Stimulated activated CD8-positive, alpha-beta memory T cell treated with anti-CD3 and anti-CD28 coated beads, Interleukin-4, amount 100 ng/mL, for 1 hour (primary cell): ENCODE data around the gene ERF.
A peak's percentile ranks its signal among the peaks of the same experiment; 100 is the strongest.

ENCODE experiments used
- DNase-seq, 2 donors: peaks; one replicate each; pipeline ENCODE4 v3.0.0-alpha.2; 2020; ENCODE audit warnings: low read depth in 2 of 2, low spot score in 1 of 2

The ERF gene

DNA sequence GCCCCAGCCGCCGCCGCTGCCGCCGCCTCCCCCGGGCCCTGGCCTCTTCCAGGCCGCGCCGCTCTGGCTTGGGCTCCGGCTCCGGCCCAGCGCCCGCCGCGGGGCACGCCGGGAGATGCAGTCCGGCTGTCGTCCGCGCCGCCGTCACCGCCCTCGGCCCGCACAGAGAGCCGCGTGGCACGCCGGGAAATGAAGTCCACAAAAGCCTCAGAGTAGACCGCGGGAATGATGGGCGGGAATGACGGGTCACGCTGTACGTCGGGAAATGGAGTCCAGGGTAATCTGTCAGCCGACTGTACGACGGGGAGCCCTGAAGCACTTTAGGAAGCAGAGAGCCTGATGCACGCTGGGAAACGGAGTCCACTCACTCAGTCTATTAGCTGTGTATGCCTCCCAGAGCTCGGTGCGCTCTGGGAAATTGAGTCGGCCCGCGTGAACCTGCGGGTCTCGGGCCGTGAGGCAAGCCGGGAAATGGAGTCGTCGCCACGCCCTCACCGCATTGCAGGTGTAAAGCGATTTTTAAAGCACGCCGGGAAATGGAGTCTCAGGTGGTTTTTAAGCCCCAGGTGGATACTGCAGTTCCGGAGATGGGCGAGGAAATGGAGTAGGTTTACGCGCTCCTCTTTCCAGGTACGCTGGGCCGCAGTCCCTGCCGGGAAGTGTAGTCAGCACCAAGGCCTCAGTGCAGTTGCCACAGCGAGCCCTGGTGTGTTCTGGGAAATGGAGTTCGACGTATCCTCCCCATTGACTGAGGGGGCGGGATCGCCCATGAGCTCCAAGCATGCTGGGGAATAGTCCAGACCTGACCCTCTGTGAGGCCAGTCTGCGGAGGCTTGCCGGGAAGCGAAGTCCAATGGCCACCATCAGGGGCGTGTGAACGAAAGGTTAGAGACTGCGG lies 12.2 kb downstream of the ERF start, which contains the start of gene GSK3A:
GSK3A (minus strand) TSS at position 91 of the 898 bp plus-strand sequence. CDS start 137 bp downstream, outside the sequence.
- peak; percentile 81 to 91 for DNase-seq

DNA sequence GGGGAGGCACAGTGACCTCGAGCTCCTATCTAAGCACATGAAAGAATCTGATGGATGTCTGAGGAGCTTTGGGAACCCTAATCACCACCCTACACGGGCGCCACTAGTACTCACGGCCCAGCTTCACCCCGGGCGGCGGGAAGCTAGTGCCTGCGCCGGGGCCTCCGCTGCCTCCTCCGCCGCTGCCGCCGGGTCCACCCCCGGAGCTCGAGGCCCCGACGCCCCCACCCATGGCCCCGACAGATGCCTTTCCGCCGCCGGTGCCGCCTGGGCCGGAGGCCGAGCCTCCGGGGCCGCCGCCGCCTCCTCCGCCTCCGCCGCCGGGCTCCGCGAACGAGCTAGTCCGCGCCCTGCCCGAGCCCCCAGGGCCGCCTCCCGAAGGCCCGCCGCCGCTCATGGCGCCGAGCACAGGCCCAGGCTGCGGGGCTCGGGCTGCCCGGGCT lies 12.8 kb downstream of the ERF start:
- DNase-seq: no peak

- DNase-seq: no peak
Measured at GRCh38 chr19:42241279-42241678, 13.6 kb downstream of the ERF start.

GRCh38 chr19:42239544-42240220 lies 15.2 kb downstream of the ERF start:
- DNase-seq: no peak

DNA sequence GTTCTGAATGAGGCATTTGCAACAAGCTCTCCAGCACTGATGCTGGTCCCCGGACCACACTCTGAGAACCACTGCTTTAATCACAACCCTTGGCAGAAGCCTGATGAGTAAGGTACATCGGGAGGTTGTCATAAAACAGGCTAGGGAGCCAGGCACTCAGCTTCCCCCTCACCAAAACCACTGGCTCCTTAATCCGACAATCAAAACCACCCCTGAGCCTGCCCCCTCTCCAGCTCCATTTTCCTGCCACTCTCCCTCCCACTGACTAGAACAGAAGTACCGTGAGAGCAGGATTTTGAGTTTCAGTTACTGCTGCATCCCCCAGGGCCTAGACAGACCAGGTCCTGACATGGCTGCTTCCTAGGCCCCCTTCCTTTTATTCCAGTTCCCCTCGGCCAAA lies 19.7 kb downstream of the ERF start:
- no peak for DNase-seq

DNA sequence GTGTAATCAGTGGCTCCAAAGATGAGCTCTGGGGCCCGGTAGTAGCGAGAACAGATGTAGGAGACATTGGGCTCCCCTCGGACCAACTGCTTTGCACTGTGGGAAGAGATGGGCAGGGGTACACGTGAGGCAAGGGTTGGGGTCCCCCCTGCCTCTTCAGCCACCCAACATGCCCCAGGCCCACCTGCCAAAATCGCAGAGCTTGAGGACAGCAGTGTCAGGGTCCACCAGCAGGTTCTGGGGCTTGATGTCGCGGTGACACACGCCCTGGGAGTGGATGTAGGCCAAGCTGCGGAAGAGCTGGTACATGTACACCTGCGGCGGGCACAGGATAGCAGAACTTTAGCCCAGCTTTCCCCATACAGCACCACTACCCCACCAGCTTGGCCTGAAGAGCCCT lies 20.6 kb downstream of the ERF start:
- DNase-seq: no peak

DNA sequence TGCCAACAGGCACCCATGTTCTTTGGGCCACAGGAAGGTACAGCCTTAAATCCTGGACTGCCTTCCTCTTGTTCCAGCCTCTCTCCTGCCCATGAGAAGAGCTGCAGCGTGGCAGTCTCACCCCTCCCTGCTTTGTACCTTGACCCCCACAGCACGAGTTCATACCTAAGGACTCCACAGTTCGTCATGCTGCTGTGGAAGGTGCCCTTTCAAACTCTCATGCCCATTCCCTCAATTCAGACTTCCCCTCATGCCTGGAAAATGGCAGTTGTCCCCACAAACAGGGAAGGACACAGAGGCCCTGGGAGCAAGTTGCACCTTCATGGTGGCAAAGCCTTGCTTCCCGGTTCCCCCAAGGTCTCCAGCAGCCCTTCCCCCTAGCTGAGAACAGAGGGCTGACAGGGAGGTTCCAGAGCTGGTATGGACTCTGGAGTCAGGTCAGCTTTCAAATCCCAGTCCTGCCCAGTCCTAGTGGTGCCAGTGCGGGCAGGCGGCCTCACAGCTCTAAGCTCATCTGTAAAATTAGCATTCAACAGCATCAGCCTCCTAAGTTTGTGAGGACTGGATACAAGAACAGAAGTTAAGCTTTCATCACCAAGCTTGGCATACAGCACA lies 21.1 kb downstream of the ERF start:
- DNase-seq: no peak

DNA sequence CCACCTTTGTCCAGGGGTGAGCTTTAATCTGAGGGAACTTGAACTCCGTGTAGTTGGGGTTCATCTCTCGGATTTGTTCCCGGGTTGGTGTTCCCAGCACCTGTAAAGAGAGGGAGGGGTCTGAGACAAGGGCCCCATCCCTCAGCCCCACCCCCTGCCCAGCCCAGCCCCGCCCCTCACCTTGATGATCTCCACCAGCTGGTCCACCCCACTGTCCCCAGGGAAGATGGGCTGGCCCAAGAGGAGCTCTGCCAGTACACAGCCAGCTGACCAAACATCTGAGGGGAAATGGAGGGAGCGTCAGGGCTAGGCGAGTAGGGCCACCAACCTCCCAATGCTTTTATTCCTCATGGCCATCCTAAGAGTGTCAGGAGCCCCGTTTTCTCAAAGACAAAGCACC lies 21.8 kb downstream of the ERF start:
- no peak for DNase-seq

GRCh38 chr19:42232435-42232834 lies 22.5 kb downstream of the ERF start:
- no peak for DNase-seq

GRCh38 chr19:42230571-42230970 lies 24.4 kb downstream of the ERF start:
- DNase-seq: no peak

- no peak for DNase-seq
Measured at GRCh38 chr19:42229855-42230351, 25.0 kb downstream of the ERF start.

GRCh38 chr19:42229301-42229854 lies 25.6 kb downstream of the ERF start:
- no peak for DNase-seq

DNA sequence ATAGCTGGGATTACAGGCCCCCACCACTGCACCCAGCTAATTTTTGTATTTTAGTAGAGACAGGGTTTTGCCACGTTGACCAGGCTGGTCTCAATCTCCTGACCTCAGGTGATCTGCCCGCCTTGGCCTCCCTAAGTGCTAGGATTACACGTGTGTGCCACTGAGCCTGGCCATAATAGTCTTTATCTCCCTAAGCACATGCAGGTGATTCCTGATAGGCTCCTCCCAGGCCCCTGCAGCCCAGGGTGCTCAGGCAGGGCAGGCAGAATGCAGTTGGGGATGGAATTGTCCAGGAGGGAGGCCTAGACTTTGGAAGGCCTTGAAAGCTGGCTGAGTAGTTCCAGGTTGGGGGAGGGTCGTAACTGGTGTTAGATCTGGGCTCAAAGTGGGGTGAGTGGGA lies 26.3 kb downstream of the ERF start:
- no peak for DNase-seq

GRCh38 chr19:42226886-42227285 lies 28.0 kb downstream of the ERF start:
- no peak for DNase-seq

- DNase-seq: no peak
Measured at GRCh38 chr19:42225718-42226292, 29.1 kb downstream of the ERF start.

- DNase-seq: no peak
Measured at GRCh38 chr19:42224940-42225717, 29.8 kb downstream of the ERF start.

DNA sequence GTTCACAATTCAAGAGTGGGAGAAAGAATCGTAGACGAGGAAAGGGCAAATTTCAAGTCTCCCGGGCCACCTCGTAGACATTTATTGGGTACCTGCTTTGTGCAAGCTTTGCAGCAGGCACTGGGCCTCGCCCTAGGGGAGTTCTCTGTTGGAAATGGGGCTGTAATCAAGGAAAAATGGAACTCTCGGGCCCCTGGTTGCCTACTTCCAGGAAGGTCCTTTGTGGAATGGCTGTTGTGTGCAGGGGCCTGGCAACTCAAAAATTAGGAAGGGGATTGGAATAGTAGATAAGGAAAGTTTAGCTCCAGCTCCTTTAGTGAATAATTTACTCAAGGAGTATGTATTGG lies 34.2 kb downstream of the ERF start:
- no peak for DNase-seq

GRCh38 chr19:42219812-42220750 lies 34.8 kb downstream of the ERF start, which contains the start of gene ZNF526:
ZNF526 (plus strand) TSS chr19:42220312; CDS start chr19:42224404, 4,092 bp downstream.
- DNase-seq: peak; percentile 91 to 94
